GM21576 (cell line): ENCODE data around the gene BRD4.

Experiments
- ATAC-seq: cut with Tn5 transposase; IDR thresholded peaks from one replicate; pipeline ENCODE4 v1.9.1; 2021; ENCODE audit warnings: mild to moderate bottlenecking, moderate library complexity; ENCODE audit not compliant: unreplicated experiment

Gene BRD4

GRCh38 chr19:15268192-15268927 lies 64.0 kb downstream of the BRD4 start:
- ATAC-seq = no peak

DNA sequence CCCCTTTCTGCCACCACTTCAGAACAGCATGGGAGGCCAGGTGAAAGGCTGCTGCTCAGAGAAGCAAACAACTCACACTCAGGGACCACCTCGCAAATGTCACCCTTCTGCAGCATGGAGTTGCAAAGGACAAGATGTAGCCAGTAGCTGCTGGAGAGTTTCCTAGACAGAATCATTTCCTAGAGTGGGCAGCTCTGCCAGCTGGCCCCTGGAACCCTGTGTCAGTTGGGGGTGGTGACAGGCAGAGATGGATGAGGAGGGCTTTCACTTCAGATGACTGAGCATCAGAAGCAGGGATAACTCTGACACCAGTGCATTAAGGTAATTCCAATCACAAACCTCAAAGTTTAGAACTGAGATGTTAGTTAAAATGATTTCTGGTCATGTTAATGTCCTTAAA lies 65.7 kb downstream of the BRD4 start:
- no peak for ATAC-seq

GRCh38 chr19:15265850-15266248 lies 66.5 kb downstream of the BRD4 start:
- ATAC-seq = no peak

- no peak for ATAC-seq
These were observed 67.0 kb downstream of the BRD4 start for GRCh38 chr19:15265214-15265849.

- ATAC-seq = no peak
These were observed 67.5 kb downstream of the BRD4 start for GRCh38 chr19:15264933-15265206.

DNA sequence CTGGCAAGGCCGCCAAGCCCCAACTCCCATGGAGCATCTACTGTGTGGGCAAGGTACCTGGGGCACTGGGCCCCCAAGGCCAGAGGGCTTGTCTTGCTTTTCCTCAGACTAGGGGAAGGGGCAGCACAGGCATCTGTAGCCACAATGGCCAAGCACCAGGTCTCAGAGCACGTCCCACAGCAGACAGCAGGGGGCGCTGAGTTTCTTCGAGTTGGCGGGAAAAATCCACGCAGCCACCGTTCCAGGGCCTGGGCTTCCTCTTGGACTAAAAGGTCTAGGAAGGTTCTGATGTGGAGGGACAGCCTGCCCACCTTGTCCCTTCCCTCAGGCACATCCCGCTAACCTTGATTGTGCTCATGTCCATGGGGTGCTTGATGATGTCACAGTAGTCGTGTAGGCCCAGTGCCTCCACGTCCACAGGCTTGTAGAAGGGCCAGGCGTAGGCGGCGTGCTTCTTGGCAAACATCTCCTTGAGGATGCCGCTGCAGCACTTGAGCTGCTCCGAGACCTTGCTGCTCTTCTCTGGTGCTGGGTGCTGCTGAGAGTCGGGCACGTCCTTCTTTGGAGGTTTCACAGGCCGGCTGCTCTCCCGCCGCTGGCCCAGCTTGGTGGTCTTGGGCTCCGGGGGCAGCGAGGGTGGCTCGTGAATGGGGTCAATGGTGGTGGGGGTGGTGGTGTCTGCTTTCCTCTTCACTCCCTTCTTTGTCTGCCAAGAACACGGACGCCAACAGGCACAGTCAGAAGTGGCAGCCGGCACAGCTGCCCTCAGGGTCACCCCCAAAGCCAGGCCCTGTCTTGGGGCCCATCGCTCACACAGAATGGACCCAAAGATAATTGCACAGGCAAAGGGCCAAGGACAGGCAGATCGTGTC lies 68.0 kb downstream of the BRD4 start:
- no peak for ATAC-seq

- ATAC-seq = no peak
These were observed 68.9 kb downstream of the BRD4 start for GRCh38 chr19:15263361-15263985.

- no peak for ATAC-seq
These were observed 70.3 kb downstream of the BRD4 start for GRCh38 chr19:15262011-15262410.

DNA sequence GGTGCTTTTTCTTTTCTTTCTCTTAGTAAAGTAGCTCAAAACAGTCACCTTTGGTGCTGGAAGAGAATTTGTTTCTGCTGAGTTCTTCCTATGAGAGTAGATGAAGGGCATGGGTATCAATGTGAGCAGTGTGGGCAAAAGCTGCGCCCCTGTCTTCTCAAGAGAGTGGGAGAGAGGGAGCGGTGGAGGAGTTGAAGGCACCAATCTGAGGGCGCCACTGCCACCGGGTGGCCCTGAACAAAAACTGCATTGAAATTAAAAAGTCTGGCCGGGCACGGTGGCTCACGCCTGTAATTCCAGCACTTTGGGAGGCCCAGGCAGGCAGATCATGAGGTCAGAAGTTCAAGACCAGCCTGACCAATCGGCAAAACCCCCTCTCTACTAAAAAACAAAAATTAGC lies 71.4 kb downstream of the BRD4 start:
- no peak for ATAC-seq

DNA sequence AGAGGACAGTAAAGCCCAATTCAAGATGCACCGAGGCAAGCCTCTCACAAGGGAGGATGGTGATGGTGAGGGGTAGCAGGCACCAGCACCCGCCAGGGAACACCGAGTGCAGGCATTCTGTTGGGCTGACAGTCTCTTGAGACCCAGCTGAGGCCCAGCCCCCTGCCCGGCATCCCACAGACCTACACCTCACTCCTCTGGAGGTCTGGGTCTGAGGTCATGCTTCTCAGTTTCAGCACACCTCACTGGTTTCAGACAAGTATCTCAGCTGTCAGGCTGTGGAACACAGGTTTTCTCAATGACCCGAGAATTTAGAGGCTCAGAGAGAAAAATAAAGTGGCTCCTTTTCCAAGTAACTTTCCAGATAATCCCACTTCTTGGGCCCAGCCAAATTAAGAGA lies 72.4 kb downstream of the BRD4 start:
- no peak for ATAC-seq

DNA sequence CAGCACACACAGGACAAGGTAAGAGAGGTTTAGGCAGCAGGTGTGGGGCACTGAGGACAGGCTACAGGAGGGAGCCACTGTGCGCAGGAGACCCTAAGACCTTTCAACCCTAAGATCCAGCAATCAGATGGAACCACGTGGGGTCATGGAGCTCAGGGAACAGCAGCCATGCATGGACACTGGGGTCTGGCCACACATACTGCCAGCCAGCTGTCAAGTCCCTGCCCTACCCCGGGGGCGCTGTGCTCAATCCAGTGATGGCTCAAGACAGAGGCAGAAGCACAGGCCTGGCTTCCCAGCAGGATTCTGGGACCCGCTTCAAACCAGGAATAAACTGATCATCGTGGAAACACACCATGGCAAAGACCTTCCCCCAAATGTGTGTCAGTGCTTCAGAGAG lies 74.6 kb downstream of the BRD4 start:
- no peak for ATAC-seq

- no peak for ATAC-seq
These were observed 75.5 kb downstream of the BRD4 start for GRCh38 chr19:15256708-15257331.

DNA sequence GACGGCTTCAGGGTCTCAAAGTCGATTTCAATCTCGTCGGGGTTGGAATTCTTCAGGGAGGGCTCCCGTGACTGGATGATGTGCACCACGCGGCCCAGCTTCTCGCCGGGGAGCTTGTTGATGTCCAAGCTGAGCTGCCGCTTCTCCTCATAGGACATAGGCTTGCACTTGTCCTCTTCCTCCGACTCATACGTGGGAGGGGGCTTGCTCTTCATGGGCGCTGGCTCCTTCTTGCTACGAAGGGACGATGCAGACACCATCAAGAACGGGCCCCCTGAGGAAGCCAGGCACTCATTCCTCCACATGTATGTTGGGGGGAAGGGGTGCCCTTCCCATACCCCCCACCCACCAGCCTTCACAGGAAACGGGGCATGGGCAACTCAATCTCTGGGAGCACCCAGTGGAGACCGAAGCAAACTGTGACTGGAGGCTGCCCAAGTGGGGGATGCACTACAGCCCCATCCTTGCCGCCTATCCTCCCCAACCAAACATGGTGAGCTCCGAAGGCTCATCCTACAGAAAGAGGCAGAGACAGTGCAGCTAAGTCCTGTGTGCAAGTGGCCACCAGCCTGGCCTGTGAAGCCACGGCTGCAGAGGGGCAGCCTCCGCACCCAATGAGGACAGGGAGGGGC lies 76.9 kb downstream of the BRD4 start:
- no peak for ATAC-seq

- no peak for ATAC-seq
These were observed 77.8 kb downstream of the BRD4 start for GRCh38 chr19:15254547-15254946.

GRCh38 chr19:15253513-15253912 lies 78.8 kb downstream of the BRD4 start:
- ATAC-seq = no peak

- no peak for ATAC-seq
These were observed 79.3 kb downstream of the BRD4 start for GRCh38 chr19:15253061-15253460.

DNA sequence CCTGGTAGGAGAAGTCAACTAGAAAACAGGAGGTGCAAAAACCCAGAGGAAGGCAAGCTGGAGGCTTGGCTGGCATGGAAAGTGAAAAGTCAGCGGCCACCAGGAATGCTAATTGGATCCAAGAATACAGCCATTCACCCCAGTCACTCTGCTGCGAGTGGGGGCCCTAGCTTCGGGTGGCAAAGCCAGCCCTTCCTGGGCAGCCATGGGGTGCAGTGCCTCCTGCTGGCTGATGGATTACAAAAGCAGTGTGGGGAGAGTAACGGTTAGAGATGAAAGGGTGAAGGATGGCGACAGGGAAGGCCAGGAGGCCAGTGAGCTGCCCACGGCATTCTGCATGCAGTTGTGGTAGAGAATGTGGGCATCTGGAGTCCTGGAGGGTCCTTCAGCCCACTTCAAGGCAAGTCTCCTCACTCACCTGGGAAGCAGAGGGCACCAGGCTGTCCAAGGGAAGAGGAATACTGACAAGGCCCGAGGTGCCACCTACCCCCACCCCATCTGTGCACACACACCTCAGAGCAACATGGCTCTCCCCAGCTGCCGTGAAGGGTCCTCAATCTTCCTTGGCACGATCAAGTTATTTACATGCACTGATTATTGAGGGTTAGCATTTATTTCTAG lies 79.8 kb downstream of the BRD4 start:
- ATAC-seq = no peak

DNA sequence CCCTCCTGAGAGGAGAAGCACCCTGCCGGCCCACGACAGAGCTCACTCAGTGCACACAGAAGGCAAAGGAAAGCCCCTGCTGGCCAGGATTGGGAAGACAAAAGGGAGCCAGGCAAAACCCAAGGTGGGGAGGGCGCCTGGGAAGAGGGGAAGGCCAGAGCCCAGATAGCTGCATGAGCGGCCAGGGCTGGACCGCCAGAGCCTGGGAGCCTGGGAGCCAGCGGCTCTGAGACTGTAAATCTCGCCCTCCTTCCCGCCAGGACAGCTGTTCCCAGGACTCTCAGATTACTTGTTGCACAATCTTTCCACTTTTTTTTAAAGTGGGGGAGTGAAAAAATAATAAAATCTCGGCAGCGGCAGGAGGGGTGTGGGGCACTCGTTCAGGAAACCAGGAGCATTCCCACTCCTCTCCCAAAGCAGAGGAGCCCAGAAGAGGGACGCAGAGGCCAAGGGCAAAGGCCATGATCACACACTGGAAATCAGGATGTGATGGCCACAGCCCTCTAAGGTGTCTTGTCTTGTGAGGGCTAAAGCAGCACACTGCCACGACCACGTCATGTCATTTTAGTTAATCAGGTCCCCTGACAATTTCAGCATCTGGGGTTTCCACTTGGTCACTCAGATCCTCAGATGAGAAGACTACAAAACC lies 80.5 kb downstream of the BRD4 start:
- ATAC-seq = no peak

- no peak for ATAC-seq
These were observed 81.2 kb downstream of the BRD4 start for GRCh38 chr19:15251010-15251748.
